Fibroblast of peridontal ligament (primary cell): ENCODE measurements around the gene RLBP1.
A peak's percentile ranks its signal among the peaks of the same experiment; 100 is the strongest.
"Not testable (repeated sequence)": the region's sequence is repeated elsewhere in the genome, so short reads cannot be mapped to it uniquely, and the experiment has no call there.

Experiments
- DNase-seq: peaks from one replicate; pipeline ENCODE4 v3.0.0-alpha.2; 2010; ENCODE audit errors: extremely low read depth

Gene RLBP1

GRCh38 chr15:89221543-89221942, at the start of gene RLBP1:
RLBP1 (minus strand) TSS chr15:89221579; CDS start chr15:89218975, 2,604 bp downstream.
- DNase-seq = no peak

DNA sequence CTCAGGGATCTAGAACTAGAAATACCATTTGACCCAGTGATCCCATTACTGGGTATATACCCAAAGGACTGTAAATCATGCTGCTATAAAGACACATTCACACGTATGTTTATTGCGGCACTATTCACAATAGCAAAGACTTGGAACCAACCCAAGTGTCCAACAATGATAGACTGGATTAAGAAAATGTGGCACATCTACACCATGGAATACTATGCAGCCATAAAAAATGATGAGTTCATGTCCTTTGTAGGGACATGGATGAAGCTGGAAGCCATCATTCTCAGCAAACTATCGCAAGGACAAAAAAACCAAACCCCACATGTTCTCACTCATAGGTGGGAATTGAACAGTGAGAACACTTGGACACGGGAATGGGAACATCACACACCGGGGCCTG, 28.8 kb upstream of the RLBP1 start:
- not testable (repeated sequence) for DNase-seq

DNA sequence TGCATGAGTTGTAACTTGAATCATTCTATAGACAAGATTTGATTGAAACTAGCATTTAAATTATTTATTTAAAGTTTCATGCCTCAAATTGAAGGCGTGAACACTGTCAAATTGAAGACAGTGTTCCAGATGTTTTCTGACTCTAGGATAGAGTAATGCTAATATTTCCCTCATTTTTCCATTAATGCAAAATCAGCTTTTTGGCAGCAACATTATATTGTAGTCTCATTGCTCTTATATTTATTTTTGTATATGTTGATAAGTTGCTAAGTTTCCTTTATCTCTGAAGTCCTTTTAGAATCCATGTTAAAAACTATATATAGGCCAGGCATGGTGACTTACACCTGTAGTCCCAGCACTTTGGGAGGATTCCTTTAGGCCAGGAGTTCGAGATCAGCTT, 27.2 kb upstream of the RLBP1 start:
- no peak for DNase-seq

DNA sequence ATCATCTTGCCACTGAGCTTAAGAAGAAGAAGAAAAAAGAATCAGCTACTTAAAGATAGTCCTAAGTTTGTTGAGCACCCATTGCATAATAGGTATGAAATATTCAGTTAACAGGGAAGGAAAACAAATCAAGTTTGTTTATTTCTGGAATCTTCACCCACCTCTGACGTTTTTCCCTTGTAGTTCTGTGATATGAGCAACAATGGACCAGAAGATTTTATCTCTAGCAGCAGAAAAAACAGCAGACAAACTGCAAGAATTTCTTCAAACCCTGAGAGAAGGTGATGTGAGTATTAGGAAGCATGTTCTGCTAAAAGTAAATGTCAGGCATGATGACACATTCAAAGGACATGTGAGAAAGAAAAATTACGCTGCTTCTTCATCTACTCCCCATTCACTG, 26.1 kb upstream of the RLBP1 start:
- DNase-seq = no peak

- DNase-seq = no peak
Measured at GRCh38 chr15:89244574-89244903, 23.2 kb upstream of the RLBP1 start.

DNA sequence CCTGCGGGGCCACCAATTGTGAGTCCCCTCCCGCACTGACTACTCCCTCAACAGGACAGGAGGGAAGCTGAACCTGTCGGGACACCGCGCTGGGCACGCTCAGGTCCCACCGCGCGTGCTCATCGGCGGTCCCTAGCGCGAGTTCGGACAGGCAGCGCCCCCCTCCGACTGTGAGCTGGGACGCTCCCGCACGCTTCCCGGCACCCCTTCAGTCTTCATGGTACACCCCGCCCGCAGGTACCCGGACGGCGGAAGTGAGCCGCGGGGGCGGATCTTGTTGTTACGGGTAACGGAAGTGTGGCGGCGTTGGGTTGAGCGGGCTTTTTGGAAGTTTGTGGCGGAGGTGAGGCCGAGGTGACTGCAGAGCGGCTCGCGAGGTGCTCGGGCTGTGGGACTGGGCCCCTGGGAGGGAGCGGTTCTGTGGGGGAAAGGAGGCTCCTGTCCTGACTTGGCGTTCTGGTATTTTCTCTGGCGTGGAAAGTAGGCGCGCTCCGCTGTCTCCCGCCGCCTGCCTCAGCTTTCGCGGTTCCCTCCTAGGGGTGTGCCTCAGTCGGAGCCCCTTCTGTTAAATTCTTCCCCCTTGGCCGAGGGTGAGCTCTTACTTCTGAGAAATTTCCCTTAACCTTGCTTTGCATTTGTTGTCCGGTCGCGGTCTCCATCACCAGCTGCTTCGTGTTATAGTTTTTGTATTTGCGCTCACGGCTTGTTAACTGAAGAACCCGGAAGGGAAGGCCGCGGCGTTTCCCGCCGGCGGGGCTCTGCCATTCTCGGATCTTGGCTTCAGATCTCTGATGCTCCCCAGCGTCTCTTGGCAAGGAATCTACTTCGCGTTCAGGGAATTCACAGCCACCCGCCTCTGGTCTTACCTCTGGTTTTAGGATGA, 22.6 kb upstream of the RLBP1 start, which contains the start of gene FANCI:
FANCI (plus strand) TSS at position 289 of the 883 bp plus-strand sequence. CDS start 3,669 bp downstream, outside the sequence.
- peak; percentile 88 for DNase-seq

- peak; percentile 57 for DNase-seq
Measured at GRCh38 chr15:89243046-89243690, 21.8 kb upstream of the RLBP1 start.

DNA sequence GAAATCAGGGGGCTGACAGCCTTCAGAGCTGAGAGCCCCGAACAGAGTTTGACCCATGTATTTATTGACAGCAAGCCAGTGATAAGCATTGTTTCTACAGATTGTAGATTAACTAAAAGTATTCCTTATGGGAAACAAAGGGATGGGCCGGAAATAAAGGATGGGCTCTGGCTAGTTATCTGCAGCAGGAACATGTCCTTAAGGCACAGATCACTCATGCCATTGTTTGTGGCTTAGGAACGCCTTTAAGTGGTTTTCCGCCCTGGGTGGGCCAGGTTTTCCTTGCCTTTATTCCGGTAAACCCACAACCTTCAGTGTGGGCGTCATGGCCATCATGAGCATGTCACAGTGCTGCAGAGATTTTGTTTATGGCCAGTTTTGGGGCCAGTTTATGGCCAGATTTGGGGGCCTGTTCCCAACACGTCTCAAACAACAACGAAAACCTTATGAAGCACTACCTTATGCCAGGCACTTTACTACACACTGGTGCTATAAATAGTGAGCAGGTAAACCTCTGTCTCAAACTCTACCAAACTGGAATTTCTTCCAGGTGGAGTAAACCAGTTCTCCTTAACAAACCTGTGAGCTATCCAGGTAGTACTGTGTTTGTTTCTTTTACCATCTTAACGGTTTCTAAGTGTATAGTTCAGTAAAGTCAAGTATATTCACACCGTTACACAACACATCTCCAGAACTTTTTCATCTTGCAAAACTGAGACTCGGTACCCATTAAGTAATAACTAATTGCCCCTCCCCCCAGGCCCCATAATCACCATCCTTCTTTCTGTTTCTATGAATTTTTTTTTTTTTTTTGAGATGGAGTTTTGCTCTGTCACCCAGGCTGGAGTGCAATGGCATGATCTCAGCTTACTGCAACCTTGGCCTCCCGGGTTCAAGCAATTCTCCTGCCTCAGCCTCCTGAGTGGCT, 18.8 kb upstream of the RLBP1 start:
- not testable (repeated sequence) for DNase-seq

DNA sequence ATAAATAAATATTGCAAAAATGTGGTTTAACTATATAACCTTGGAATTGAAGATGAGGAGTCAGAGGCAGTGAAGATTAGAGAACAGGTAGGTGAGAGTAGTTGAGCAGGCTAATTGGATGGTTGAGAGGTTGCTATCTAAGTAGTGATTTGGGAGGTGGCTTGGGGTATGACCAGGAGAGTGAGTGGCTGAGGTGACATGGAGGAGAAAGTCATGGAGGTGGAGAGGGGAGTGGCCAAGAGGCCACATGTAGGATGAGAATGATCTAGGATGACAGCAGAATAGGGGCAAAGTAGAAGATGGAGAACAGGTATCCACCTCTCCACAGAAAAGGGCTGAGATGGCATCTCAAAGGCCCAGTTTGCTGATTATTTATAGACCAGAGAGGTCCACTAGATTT, 10.5 kb upstream of the RLBP1 start:
- DNase-seq = no peak

GRCh38 chr15:89230277-89230676, 8.9 kb upstream of the RLBP1 start:
- no peak for DNase-seq

DNA sequence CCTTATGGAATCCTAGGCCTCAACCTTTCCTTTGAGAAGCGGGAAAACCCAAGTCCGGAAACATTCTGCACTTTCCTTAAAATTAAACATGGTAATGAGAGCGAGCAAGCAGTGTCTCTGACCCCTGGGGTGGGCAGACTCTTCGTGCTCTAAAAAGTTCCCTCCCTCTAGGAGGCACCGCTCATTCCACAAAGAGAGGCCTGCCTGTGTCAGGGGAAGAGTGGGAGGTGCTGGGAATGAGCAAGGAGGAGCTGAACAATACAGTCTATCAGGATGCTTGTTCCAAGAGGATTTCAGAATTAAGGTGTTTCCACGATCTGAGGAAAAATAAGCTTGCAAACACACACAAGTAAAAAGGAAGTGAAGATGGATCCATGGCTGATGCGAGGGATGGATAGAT, 6.0 kb upstream of the RLBP1 start:
- DNase-seq = no peak

- no peak for DNase-seq
Measured at GRCh38 chr15:89226359-89227221, 5.2 kb upstream of the RLBP1 start.

GRCh38 chr15:89225588-89225987, 4.2 kb upstream of the RLBP1 start:
- DNase-seq = no peak

GRCh38 chr15:89218531-89218930, 2.8 kb downstream of the RLBP1 start:
- no peak for DNase-seq

- no peak for DNase-seq
Measured at GRCh38 chr15:89217686-89218376, 3.5 kb downstream of the RLBP1 start.

GRCh38 chr15:89217031-89217430, 4.3 kb downstream of the RLBP1 start:
- no peak for DNase-seq

DNA sequence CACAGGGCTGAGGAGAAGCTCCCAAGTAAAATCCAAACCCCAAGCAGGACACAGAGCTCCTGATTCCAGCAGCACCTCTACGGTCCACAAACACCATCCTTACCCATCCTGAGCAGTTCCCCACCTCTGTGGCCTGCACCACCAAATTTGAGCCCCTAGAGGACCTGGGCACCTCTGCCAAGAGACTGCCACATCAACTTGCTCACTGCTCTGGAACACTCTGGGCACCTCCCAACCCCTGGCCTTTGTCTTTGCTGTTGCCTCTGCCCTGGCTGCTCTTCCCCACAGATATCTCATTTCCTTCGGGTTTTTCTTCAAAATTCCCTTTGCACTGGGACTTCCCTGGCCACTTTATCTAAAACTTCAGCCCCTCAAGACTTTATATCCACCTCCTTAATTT, 5.8 kb downstream of the RLBP1 start:
- no peak for DNase-seq

GRCh38 chr15:89211678-89212170, 9.7 kb downstream of the RLBP1 start:
- DNase-seq = peak; percentile 38

DNA sequence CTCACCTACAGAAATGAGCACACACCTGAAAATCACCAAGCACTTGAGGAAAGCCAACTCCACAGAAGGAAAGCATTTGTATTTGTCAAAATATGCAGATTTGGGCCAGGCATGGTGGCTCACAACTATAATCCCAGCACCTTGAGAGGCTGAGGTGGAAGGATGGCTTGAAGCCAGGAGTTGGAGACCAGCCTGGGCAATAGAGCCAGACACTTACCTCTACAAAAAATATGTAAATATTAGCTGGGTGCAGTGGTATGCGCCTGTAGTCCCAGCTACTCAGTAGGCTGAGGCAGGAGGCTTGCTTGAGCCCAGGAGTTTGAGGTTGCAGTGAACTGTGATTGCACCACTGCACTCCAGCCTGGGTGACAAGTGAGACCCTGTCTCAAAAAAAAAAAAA, 12.3 kb downstream of the RLBP1 start:
- no peak for DNase-seq

GRCh38 chr15:89208256-89208655, 13.1 kb downstream of the RLBP1 start:
- DNase-seq = no peak
